SK-N-SH treated with all-trans-retinoic acid at 6 μM for 48 hours (cell line): ENCODE data around the gene PAQR6.

Source experiments
- ARNTL ChIP-seq: fragments of 450-650 bp; formaldehyde crosslinking; IDR thresholded peaks from 2 replicates; pipeline ENCODE4 v1.5.0; 2020; ENCODE audit warnings: low read depth, mild to moderate bottlenecking, moderate library complexity, borderline replicate concordance
- BACH2 ChIP-seq: fragments of 250-450 bp; sonication (Bioruptor Pico); IDR thresholded peaks from 2 replicates; pipeline ENCODE4 v1.9.0; 2021; ENCODE audit warnings: mild to moderate bottlenecking, borderline replicate concordance
- CREB5 ChIP-seq: fragments of 250-450 bp; sonication (Bioruptor Pico); IDR thresholded peaks from 2 replicates; pipeline ENCODE4 v1.5.1; 2020; ENCODE audit warnings: low read depth, mild to moderate bottlenecking, moderate library complexity
- CSDC2 ChIP-seq: fragments of 250-450 bp; sonication (Bioruptor Pico); IDR thresholded peaks from 2 replicates; pipeline ENCODE4 v1.5.0; 2020; ENCODE audit warnings: mild to moderate bottlenecking, moderate library complexity
- RARB ChIP-seq: fragments of 250-450 bp; sonication (Bioruptor Pico); IDR thresholded peaks from 2 replicates; pipeline ENCODE4 v1.8.0; 2021; ENCODE audit warnings: mild to moderate bottlenecking, moderate library complexity
- SNAI2 ChIP-seq: fragments of 250-450 bp; sonication (Bioruptor Pico); IDR thresholded peaks from 2 replicates; pipeline ENCODE4 v1.5.0; 2020; ENCODE audit warnings: mild to moderate bottlenecking, moderate library complexity
- TCF4 ChIP-seq: fragments of 250-450 bp; sonication (Bioruptor Pico); IDR thresholded peaks from 2 replicates; pipeline ENCODE4 v1.8.0; 2021; ENCODE audit warnings: mild to moderate bottlenecking, moderate library complexity, borderline replicate concordance
- TOX ChIP-seq: fragments of 250-450 bp; sonication (Bioruptor Pico); IDR thresholded peaks from 2 replicates; pipeline ENCODE4 v1.8.0; 2021; ENCODE audit warnings: mild to moderate bottlenecking, moderate library complexity, borderline replicate concordance
- ZC3H10 ChIP-seq: fragments of 250-450 bp; sonication (Bioruptor Pico); IDR thresholded peaks from 2 replicates; pipeline ENCODE4 v1.5.1; 2021; ENCODE audit warnings: mild to moderate bottlenecking, moderate library complexity
- ZFP3 ChIP-seq: fragments of 250-450 bp; sonication (Bioruptor Pico); IDR thresholded peaks from 2 replicates; pipeline ENCODE4 v1.5.0; 2020; ENCODE audit warnings: mild to moderate bottlenecking, moderate library complexity
- ZFP30 ChIP-seq: fragments of 450-650 bp; formaldehyde crosslinking; IDR thresholded peaks from 2 replicates; pipeline ENCODE4 v1.5.0; 2022; ENCODE audit warnings: mild to moderate bottlenecking, moderate library complexity
- ZNF565 ChIP-seq: fragments of 450-650 bp; formaldehyde crosslinking; conservative IDR thresholded peaks from 2 replicates; pipeline ENCODE4 v1.5.0; 2020; ENCODE audit warnings: low read depth, mild to moderate bottlenecking, moderate library complexity
- ZNF8 ChIP-seq: fragments of 450-650 bp; formaldehyde crosslinking; IDR thresholded peaks from 2 replicates; pipeline ENCODE4 v1.5.0; 2020; ENCODE audit warnings: mild to moderate bottlenecking, moderate library complexity
- TF ChIP-seq, protein P1 (sequence below): fragments of 250-450 bp; sonication (Bioruptor Pico); IDR thresholded peaks from 2 replicates; pipeline ENCODE4 v1.8.0; 2020; ENCODE audit warnings: mild to moderate bottlenecking, moderate library complexity, borderline replicate concordance

DNA sequence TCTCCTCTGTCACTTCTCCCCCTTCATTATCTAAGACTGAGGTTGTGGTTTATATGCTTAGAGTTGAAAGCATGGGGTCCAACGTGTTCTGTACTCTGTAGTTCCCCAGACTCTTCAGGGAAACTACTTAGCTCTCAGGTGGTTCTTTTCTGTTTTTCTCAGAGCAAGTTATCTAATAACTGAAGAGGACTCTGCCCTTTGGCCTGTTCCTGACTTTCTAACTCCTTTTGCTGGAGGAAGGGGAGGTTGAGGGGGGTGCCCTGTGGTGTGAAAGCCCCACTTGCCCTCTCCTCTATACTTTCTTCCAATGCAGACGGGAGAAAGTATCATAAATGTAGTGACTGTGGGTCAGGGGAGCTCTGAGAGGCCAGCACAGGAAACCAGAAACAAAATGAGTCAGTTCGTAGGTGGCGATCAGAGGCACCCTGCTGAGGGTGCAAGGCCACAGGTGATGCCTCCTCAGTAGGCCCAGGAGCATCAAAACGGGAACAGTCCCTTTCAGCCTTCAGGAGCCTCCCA is 49.0 kb downstream of the PAQR6 start:
- no peak for TF ChIP-seq ZFP3 (CRISPR knock-in tag)
- TF ChIP-seq CSDC2: no peak
- TF ChIP-seq ARNTL (CRISPR knock-in tag): no peak
- TF ChIP-seq ZFP30 (CRISPR knock-in tag): no peak
- TF ChIP-seq, protein P1, sequence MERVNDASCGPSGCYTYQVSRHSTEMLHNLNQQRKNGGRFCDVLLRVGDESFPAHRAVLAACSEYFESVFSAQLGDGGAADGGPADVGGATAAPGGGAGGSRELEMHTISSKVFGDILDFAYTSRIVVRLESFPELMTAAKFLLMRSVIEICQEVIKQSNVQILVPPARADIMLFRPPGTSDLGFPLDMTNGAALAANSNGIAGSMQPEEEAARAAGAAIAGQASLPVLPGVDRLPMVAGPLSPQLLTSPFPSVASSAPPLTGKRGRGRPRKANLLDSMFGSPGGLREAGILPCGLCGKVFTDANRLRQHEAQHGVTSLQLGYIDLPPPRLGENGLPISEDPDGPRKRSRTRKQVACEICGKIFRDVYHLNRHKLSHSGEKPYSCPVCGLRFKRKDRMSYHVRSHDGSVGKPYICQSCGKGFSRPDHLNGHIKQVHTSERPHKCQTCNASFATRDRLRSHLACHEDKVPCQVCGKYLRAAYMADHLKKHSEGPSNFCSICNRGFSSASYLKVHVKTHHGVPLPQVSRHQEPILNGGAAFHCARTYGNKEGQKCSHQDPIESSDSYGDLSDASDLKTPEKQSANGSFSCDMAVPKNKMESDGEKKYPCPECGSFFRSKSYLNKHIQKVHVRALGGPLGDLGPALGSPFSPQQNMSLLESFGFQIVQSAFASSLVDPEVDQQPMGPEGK (CRISPR knock-in tag): no peak
- no peak for TF ChIP-seq ZC3H10 (CRISPR knock-in tag)
- no peak for TF ChIP-seq CREB5 (CRISPR knock-in tag)
- no peak for TF ChIP-seq TOX (CRISPR knock-in tag)
- TF ChIP-seq RARB: no peak
- TF ChIP-seq BACH2 (CRISPR knock-in tag): no peak
- no peak for TF ChIP-seq SNAI2
- no peak for TF ChIP-seq ZNF8 (CRISPR knock-in tag)
- no peak for TF ChIP-seq TCF4 (CRISPR knock-in tag)
- no peak for TF ChIP-seq ZNF565 (CRISPR knock-in tag)
